ENCODE data around the gene UBQLN3.

UBQLN3 gene

DNA sequence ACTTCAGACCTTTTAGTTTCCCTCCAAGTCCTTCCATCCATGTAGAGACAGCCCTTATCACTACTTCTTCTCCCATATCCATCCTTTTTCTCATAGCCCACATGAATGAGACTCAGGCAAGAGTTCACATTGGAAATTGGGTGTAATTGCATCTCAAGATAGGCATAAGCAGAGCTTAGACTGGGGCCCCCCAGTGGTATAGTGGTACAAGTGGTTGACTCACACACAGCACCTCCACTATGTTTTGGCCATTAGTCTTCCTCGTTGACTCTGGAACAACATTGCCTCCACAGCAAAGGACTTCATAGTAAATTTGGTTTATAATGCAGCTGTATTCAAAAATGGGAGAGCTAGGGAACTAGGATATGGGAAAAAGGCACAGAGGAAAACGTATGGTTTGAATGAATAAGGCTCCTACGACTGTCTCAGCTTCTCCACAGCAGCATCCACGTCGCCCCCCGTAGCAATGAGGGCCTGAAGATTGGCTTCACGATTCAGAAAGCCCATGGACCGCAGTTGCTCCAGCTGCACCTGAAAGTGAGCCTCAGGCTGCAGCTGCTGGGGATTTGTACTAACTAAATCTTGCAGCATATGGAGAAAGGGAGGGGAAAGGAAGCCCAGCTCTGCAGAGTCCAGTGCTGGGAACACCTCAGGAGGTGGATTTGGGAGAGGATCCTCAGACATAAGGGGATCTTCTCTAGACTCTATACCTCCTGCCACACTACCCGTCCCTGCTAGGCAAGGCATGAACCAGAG is 2.4 kb downstream of the UBQLN3 start:
- H3K27me3 ChIP-seq (ENCODE audit: insufficient read depth, low read length, poor library complexity), result peaks cover 14% of the 10 kb centered on the region
- ATAC-seq (ENCODE audit: insufficient read depth, low read depth) (no peak), DNase-seq (no peak)
- H3K4me2 ChIP-seq (ENCODE audit: insufficient read depth, low read length), result no peak overlapping the region
- no peak overlapping the region for H3K9ac ChIP-seq (ENCODE audit: low read depth, low read length)
- no peaks in the 10 kb centered on the region for H3K4me1 ChIP-seq (ENCODE audit: insufficient read depth, low read length)
- no peaks in the 10 kb centered on the region for H4K20me1 ChIP-seq (ENCODE audit: insufficient read depth, low read length)
- no peaks in the 10 kb centered on the region for H3K79me2 ChIP-seq (ENCODE audit: insufficient read depth, low read length)
- H3K9me3 ChIP-seq (ENCODE audit: insufficient read depth, low read length, severe bottlenecking), result no peaks in the 10 kb centered on the region
- TF ChIP-seq EZH2 (IDR thresholded peaks at IDR 0.05; ENCODE audit: borderline replicate concordance, low read depth, low read length, severe bottlenecking), result no peak
- TF ChIP-seq, protein P1, sequence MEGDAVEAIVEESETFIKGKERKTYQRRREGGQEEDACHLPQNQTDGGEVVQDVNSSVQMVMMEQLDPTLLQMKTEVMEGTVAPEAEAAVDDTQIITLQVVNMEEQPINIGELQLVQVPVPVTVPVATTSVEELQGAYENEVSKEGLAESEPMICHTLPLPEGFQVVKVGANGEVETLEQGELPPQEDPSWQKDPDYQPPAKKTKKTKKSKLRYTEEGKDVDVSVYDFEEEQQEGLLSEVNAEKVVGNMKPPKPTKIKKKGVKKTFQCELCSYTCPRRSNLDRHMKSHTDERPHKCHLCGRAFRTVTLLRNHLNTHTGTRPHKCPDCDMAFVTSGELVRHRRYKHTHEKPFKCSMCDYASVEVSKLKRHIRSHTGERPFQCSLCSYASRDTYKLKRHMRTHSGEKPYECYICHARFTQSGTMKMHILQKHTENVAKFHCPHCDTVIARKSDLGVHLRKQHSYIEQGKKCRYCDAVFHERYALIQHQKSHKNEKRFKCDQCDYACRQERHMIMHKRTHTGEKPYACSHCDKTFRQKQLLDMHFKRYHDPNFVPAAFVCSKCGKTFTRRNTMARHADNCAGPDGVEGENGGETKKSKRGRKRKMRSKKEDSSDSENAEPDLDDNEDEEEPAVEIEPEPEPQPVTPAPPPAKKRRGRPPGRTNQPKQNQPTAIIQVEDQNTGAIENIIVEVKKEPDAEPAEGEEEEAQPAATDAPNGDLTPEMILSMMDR (IDR thresholded peaks at IDR 0.05; ENCODE audit: borderline replicate concordance, extremely low read depth, low read length, poor library complexity, severe bottlenecking), result peak; percentile 2
- no peak overlapping the region for H3K4me3 ChIP-seq (ENCODE audit: low read depth in 1 of 2, low read length in 2 of 2)
- H3K36me3 ChIP-seq (ENCODE audit: insufficient read depth, low read length), result no peaks in the 10 kb centered on the region
- H3K27ac ChIP-seq (ENCODE audit: low read length), result no peak overlapping the region
- H2AFZ ChIP-seq (ENCODE audit: low read depth, low read length), result no peak overlapping the region

DNA sequence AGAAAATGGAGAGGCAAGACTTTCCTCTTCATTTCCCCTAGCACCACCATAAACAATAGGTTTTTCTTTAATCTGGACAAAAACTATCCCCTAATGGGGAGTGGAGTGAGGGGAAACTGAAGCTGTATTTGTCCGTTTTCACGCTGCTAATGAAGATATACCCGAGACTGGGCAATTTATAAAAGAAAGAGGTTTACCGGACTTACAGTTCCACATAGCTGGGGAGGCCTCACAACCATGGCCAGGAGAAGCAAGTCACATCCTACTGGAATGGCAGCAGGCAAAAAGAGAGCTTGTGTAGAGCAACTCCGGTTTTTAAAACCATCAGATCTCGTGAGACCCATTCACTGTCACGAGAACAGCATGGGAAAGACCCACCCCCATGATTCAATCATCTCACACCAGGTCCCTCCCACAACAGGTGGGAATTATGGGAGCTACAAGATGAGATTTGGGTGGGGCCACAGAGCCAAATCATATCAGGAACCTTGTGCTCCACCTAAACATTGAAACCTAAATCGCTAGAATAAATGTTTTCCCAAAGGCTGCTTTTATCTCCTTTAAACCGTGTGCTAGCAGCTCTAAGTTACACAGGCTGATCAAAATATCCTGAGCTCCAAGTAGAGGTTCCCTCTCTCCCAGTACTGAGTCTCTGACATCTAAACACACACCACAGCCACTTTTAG is 4.3 kb downstream of the UBQLN3 start:
- no peaks in the 10 kb centered on the region for H4K20me1 ChIP-seq (ENCODE audit: insufficient read depth, low read length)

DNA sequence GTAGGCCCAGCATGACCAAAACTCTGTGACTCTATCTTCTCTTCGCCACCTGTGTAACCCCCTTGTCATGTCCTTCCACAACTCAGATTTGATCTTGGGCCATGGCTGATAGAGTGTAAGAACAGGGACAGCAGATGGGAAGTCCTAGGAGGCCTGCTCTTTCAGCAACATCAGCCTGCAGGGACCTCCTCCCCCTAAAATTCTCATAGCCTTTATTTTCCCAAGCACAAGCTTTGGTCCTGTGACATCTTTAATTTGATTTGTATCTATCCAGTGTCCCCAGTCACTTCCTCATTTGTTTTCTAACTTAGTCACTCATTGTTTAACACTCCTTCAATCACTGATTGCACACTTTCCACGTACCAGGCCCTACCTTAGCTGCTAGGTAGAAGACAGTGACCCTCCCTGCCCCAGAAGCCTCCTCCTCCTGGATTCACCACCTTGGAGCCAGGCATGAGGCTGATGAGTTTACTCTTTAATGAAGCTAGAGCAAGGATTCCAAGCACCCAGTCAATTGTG is 5.3 kb downstream of the UBQLN3 start:
- Histone ChIP-seq H4K20me1 (ENCODE audit: insufficient read depth, low read length) (no peaks in the 10 kb centered on the region), H3K27me3 (ENCODE audit: insufficient read depth, low read length, poor library complexity) (peaks cover 14% of the 10 kb centered on the region), H3K79me2 (ENCODE audit: insufficient read depth, low read length) (no peaks in the 10 kb centered on the region), H3K4me2 (ENCODE audit: insufficient read depth, low read length) (no peak overlapping the region), H3K4me1 (ENCODE audit: insufficient read depth, low read length) (no peaks in the 10 kb centered on the region), H3K36me3 (ENCODE audit: insufficient read depth, low read length) (no peaks in the 10 kb centered on the region), H3K4me3 (ENCODE audit: low read depth in 1 of 2, low read length in 2 of 2) (no peak overlapping the region), H3K9me3 (ENCODE audit: insufficient read depth, low read length, severe bottlenecking) (no peaks in the 10 kb centered on the region), H3K9ac (ENCODE audit: low read depth, low read length) (no peak overlapping the region), H2AFZ (ENCODE audit: low read depth, low read length) (no peak overlapping the region), H3K27ac (ENCODE audit: low read length) (no peak overlapping the region)
- ATAC-seq (ENCODE audit: insufficient read depth, low read depth), result no peak
- TF ChIP-seq EZH2 (IDR thresholded peaks at IDR 0.05; ENCODE audit: borderline replicate concordance, low read depth, low read length, severe bottlenecking), result no peak
- TF ChIP-seq, protein P1 (IDR thresholded peaks at IDR 0.05; ENCODE audit: borderline replicate concordance, extremely low read depth, low read length, poor library complexity, severe bottlenecking), result no peak
- DNase-seq, result no peak

More for the DNA sequence above, 4.3 kb downstream of the UBQLN3 start:
- Histone ChIP-seq H3K4me2 (ENCODE audit: insufficient read depth, low read length) (no peak overlapping the region), H3K36me3 (ENCODE audit: insufficient read depth, low read length) (no peaks in the 10 kb centered on the region), H2AFZ (ENCODE audit: low read depth, low read length) (no peak overlapping the region), H3K27ac (ENCODE audit: low read length) (no peak overlapping the region), H3K79me2 (ENCODE audit: insufficient read depth, low read length) (no peaks in the 10 kb centered on the region), H3K27me3 (ENCODE audit: insufficient read depth, low read length, poor library complexity) (peaks cover 17% of the 10 kb centered on the region), H3K4me3 (ENCODE audit: low read depth in 1 of 2, low read length in 2 of 2) (no peak overlapping the region), H3K4me1 (ENCODE audit: insufficient read depth, low read length) (no peaks in the 10 kb centered on the region), H3K9ac (ENCODE audit: low read depth, low read length) (no peak overlapping the region), H3K9me3 (ENCODE audit: insufficient read depth, low read length, severe bottlenecking) (no peaks in the 10 kb centered on the region)
- DNase-seq, result no peak
- no peak for TF ChIP-seq EZH2 (IDR thresholded peaks at IDR 0.05; ENCODE audit: borderline replicate concordance, low read depth, low read length, severe bottlenecking)
- TF ChIP-seq, protein P1 (IDR thresholded peaks at IDR 0.05; ENCODE audit: borderline replicate concordance, extremely low read depth, low read length, poor library complexity, severe bottlenecking), result no peak
- no peak for ATAC-seq (ENCODE audit: insufficient read depth, low read depth)
